WTC11 (cell line): Measurements from ENCODE around the gene KRTAP6-1. TPM values are rescaled to one million over a fixed set of nuclear protein-coding genes. Genes with fewer than 3 reads are reported as not detected.

Source experiments
- ATAC-seq: fragments of 200-7000 bp; cut with Tn5 transposase; 2 replicates; pipeline ENCODE4 v1.10.0; 2021; ENCODE audit warnings: mild to moderate bottlenecking, moderate library complexity
- CTCF ChIA-PET: fragments of 300-600 bp; sonication (Branson Sonifier 250); formaldehyde crosslinking; loops from one replicate; lab custom pipeline; 2021; ENCODE audit warnings: antibody characterized with exemption; lab: Charles Lee
- POLR2A ChIA-PET: fragments of 350-600 bp; sonication (Branson Sonifier 250); formaldehyde crosslinking; loops from one replicate; lab custom pipeline; 2021; ENCODE audit warnings: antibody characterized with exemption; lab: Charles Lee
- DNase-seq: peaks from one replicate; pipeline ENCODE4 v3.0.0; 2021; ENCODE audit warnings: low spot score
- H3K27ac Mint-ChIP-seq: 2 replicates; pipeline ENCODE4 v1.8.0; 2021; ENCODE audit warnings: mixed read lengths
- H3K27me3 Mint-ChIP-seq: 2 replicates; pipeline ENCODE4 v1.8.0; 2021; ENCODE audit warnings: low read depth, mild to moderate bottlenecking, moderate library complexity, mixed read lengths
- H3K36me3 Mint-ChIP-seq: 2 replicates; pipeline ENCODE4 v1.8.0; 2021; ENCODE audit warnings: mixed read lengths
- H3K4me1 Mint-ChIP-seq: 2 replicates; pipeline ENCODE4 v1.8.0; 2022; ENCODE audit warnings: mixed read lengths
- H3K4me3 Mint-ChIP-seq: 2 replicates; pipeline ENCODE4 v1.8.0; 2021; ENCODE audit warnings: mild to moderate bottlenecking, moderate library complexity, mixed read lengths
- H3K9me3 Mint-ChIP-seq: 2 replicates; pipeline ENCODE4 v1.8.0; 2021; ENCODE audit warnings: mixed read lengths
- ATF1 ChIP-seq: sonication (generic); formaldehyde crosslinking; IDR thresholded peaks from 2 replicates; pipeline ENCODE4 v1.8.1; 2023; ENCODE audit warnings: mild to moderate bottlenecking, moderate library complexity, missing genetic modification reagents
- ATF6 ChIP-seq: sonication (generic); formaldehyde crosslinking; IDR thresholded peaks from 2 replicates; pipeline ENCODE4 v1.8.1; 2023; ENCODE audit warnings: mild to moderate bottlenecking, missing genetic modification reagents
- ETV6 ChIP-seq: sonication (generic); formaldehyde crosslinking; IDR thresholded peaks from 2 replicates; pipeline ENCODE4 v1.8.1; 2022; ENCODE audit warnings: mild to moderate bottlenecking, missing genetic modification reagents
- FOXJ3 ChIP-seq: sonication (generic); formaldehyde crosslinking; IDR thresholded peaks from 2 replicates; pipeline ENCODE4 v1.9.0; 2021; ENCODE audit warnings: missing genetic modification reagents, mild to moderate bottlenecking, borderline replicate concordance
- FOXK1 ChIP-seq: sonication (generic); formaldehyde crosslinking; IDR thresholded peaks from 2 replicates; pipeline ENCODE4 v1.8.0; 2022; ENCODE audit warnings: mild to moderate bottlenecking, moderate library complexity, missing genetic modification reagents
- FOXP1 ChIP-seq: sonication (generic); formaldehyde crosslinking; IDR thresholded peaks from 2 replicates; pipeline ENCODE4 v1.8.0; 2022; ENCODE audit warnings: missing genetic modification reagents, mild to moderate bottlenecking, moderate library complexity, borderline replicate concordance
- GABPB1 ChIP-seq: sonication (generic); formaldehyde crosslinking; IDR thresholded peaks from 2 replicates; pipeline ENCODE4 v1.8.1; 2023; ENCODE audit warnings: mild to moderate bottlenecking, missing genetic modification reagents
- HMGXB4 ChIP-seq: sonication (generic); formaldehyde crosslinking; IDR thresholded peaks from 2 replicates; pipeline ENCODE4 v1.8.1; 2023; ENCODE audit warnings: mild to moderate bottlenecking, moderate library complexity, missing genetic modification reagents
- MYBL2 ChIP-seq: sonication (generic); formaldehyde crosslinking; IDR thresholded peaks from 2 replicates; pipeline ENCODE4 v1.8.1; 2023; ENCODE audit warnings: mild to moderate bottlenecking, moderate library complexity, missing genetic modification reagents
- NFATC4 ChIP-seq: fragments of 250-450 bp; sonication (Bioruptor Pico); IDR thresholded peaks from 2 replicates; pipeline ENCODE4 v1.9.0; 2021; ENCODE audit warnings: mild to moderate bottlenecking
- NFYB ChIP-seq: sonication (generic); formaldehyde crosslinking; conservative IDR thresholded peaks from 2 replicates; pipeline ENCODE4 v1.8.0; 2022; ENCODE audit warnings: low read depth, missing genetic modification reagents
- NR3C1 ChIP-seq: sonication (generic); formaldehyde crosslinking; conservative IDR thresholded peaks from 2 replicates; pipeline ENCODE4 v1.8.1; 2023; ENCODE audit warnings: low read depth, mild to moderate bottlenecking, missing genetic modification reagents
- TCF7 ChIP-seq: sonication (generic); formaldehyde crosslinking; IDR thresholded peaks from 2 replicates; pipeline ENCODE4 v1.8.0; 2022; ENCODE audit warnings: mild to moderate bottlenecking, low read depth, missing genetic modification reagents, moderate library complexity
- ZNF512 ChIP-seq: sonication (generic); formaldehyde crosslinking; IDR thresholded peaks from 2 replicates; pipeline ENCODE4 v1.8.1; 2022; ENCODE audit warnings: missing genetic modification reagents, borderline replicate concordance
- total RNA-seq: library from RNA; stranded (reverse); gene quantifications from 3 replicates; pipeline ENCODE4 v1.2.3, GENCODE V29; 2021
- TF ChIP-seq, protein P1 (sequence below): sonication (generic); formaldehyde crosslinking; IDR thresholded peaks from 2 replicates; pipeline ENCODE4 v1.8.1; 2023; ENCODE audit warnings: mild to moderate bottlenecking, missing genetic modification reagents, borderline replicate concordance

Gene KRTAP6-1
- total RNA-seq, 1 experiment from 2014 or later = not detected

DNA sequence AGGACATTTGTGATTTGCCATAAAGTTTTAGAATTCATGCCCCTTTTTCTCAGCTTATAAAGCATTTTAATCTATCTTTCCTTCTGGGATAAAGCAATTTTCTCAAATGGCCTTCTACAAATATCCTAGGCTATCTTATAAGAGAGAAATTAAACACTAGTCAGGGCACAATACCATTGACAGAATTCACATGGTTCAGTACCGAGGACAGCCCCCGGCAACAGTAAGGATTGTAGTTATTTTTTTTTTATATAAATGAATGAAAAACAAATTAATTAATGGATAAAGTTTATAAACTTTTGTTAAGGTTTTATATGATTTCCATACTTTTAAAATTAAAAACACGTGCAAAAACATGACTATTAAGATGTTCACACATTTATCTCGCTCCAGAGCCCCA, 14.4 kb upstream of the KRTAP6-1 start:
- DNase-seq (no peak), ATAC-seq (no peak)
- TF ChIP-seq, protein P1, sequence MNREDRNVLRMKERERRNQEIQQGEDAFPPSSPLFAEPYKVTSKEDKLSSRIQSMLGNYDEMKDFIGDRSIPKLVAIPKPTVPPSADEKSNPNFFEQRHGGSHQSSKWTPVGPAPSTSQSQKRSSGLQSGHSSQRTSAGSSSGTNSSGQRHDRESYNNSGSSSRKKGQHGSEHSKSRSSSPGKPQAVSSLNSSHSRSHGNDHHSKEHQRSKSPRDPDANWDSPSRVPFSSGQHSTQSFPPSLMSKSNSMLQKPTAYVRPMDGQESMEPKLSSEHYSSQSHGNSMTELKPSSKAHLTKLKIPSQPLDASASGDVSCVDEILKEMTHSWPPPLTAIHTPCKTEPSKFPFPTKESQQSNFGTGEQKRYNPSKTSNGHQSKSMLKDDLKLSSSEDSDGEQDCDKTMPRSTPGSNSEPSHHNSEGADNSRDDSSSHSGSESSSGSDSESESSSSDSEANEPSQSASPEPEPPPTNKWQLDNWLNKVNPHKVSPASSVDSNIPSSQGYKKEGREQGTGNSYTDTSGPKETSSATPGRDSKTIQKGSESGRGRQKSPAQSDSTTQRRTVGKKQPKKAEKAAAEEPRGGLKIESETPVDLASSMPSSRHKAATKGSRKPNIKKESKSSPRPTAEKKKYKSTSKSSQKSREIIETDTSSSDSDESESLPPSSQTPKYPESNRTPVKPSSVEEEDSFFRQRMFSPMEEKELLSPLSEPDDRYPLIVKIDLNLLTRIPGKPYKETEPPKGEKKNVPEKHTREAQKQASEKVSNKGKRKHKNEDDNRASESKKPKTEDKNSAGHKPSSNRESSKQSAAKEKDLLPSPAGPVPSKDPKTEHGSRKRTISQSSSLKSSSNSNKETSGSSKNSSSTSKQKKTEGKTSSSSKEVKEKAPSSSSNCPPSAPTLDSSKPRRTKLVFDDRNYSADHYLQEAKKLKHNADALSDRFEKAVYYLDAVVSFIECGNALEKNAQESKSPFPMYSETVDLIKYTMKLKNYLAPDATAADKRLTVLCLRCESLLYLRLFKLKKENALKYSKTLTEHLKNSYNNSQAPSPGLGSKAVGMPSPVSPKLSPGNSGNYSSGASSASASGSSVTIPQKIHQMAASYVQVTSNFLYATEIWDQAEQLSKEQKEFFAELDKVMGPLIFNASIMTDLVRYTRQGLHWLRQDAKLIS (CRISPR knock-in tag) = no peak
- no peak for TF ChIP-seq HMGXB4
- no peak for TF ChIP-seq FOXK1 (CRISPR knock-in tag)
- no peak for TF ChIP-seq FOXJ3 (CRISPR knock-in tag)
- no peak for TF ChIP-seq ETV6 (CRISPR knock-in tag)
- TF ChIP-seq TCF7 (CRISPR knock-in tag) = no peak
- TF ChIP-seq ATF1 = no peak
- Mint-ChIP-seq H3K4me1 (peaks cover 12% of the 10 kb centered on the region), H3K4me3 (no peak overlapping the region), H3K36me3 (peaks cover 13% of the 10 kb centered on the region), H3K9me3 (peaks cover 14% of the 10 kb centered on the region), H3K27me3 (no peaks in the 10 kb centered on the region), H3K27ac (no peak overlapping the region)
- POLR2A ChIA-PET = no interaction called here
- CTCF ChIA-PET = no interaction called here

DNA sequence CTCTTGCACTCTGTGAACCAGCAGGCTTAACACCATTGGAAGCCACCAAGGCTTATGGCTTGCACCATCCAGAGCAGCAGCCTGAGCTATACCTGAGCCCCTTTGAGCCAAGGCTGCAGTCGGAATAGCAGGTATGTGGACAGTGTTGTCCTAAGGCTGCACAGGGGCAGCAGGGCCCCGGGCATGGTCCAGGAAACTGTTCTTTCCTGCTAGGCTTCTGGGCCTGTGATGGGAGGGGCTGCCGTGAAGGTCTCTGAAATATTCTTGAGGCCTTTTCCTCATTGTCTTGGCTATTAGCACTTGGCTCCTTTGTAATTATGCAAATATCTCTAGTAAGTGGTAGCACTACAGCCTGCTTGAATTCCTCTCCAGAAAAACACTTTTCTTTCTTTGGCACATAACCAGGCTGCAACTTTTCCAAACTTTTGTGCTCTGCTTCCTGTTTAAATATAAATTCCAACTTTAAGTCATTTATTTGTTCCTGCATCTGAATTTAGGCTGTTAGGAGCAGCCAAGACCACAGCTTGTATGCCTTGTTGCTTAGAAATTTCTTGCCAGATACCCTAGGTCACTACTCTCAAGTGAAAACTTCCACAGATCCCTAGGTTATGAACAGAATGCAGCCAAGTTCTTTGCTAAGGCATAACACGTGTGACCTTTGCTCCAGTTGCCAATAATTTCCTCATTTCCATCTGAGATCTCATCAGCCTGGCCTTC, 11.9 kb upstream of the KRTAP6-1 start:
- H3K4me1 Mint-ChIP-seq = peaks cover 12% of the 10 kb centered on the region
- POLR2A ChIA-PET = no interaction called here
- TF ChIP-seq GABPB1 (CRISPR knock-in tag) (no peak), NFATC4 (CRISPR knock-in tag) (no peak), FOXP1 (CRISPR knock-in tag) (no peak), ZNF512 (CRISPR knock-in tag) (no peak), NR3C1 (no peak), NFYB (no peak), ATF6 (CRISPR knock-in tag) (no peak), MYBL2 (CRISPR knock-in tag) (no peak), FOXK1 (CRISPR knock-in tag) (no peak)
- TF ChIP-seq, all 79 proteins: peak for 0

More for the DNA sequence above, 11.9 kb upstream of the KRTAP6-1 start:
- ATAC-seq (peak; percentile 59), DNase-seq (no peak)
- H3K27ac Mint-ChIP-seq = peak overlapping the region; percentile 23; the same call in 1 of the 2 replicates
- H3K4me3 Mint-ChIP-seq = no peak overlapping the region
- H3K9me3 Mint-ChIP-seq = peaks cover 14% of the 10 kb centered on the region
- H3K27me3 Mint-ChIP-seq = no peaks in the 10 kb centered on the region
- peaks cover 13% of the 10 kb centered on the region for H3K36me3 Mint-ChIP-seq
- CTCF ChIA-PET = no interaction called here
